GM21526 (cell line): ENCODE results near the gene PSD2.

Experiments used
- ATAC-seq: cut with Tn5 transposase; IDR thresholded peaks from one replicate; pipeline ENCODE4 v1.9.1; 2021; ENCODE audit warnings: moderate library complexity; ENCODE audit not compliant: unreplicated experiment, low FRiP score

PSD2 gene

DNA sequence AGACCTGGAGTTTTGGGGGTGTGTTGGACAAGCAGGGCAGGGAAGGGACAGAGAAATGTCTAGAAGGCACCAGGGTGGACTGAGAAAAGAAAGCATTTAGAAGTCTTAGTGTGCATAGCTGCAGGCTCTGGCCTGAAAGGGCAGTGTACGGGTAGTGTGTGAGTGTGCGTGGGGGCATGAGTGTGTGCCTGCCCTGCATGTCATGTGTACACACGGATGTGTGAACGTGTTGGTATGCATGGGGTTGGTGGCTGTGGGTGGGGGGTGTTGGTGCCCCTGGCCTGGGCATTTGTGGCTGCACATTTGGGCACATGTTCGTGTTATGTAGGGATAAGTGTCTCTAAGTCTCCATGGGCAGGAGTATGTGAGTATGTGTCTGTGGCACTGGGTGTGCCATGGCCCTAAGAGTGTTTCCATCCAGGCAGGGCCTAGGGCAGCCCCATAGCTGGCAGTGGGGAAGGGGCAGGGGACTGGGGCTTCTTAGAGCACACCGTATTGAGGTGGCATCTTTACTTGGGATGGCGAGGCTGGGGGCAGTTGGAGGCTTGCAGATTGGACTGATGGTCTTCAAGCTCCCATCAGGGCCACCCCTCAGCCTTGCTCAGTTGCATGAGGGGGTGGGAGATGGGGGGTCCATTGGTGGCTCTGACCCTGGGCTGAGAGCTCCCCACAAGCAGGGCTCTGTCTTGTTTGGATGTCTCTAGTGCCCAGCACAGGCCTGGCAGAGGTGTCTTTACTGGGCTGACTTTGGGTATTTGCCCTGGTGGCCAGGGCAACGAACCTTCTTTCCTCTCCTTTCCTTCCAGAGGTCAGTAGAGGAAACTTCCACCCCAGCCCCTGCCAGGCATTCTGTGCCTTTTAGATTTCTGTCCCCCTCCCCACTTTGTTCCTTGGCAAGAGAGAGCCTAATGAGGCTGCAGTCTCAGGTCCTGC, 15.0 kb downstream of the PSD2 start:
- ATAC-seq = no peak

DNA sequence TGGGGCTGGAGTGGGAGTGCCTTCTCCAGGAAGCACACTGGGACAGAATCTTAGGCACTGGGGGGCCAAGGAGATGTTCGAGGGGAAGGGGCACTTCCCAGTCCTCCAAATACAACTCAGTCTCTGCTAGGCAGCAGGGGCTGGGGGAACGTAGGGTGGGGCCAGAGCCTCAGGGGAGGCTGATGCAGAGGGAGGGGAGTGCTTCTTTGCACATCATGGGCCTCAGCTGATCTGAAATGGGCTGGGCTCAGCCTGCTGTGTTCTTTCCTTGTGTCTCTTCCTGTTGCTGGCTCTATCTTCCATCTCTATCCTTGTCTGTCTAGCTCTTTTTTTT, 15.6 kb downstream of the PSD2 start:
- ATAC-seq = no peak

DNA sequence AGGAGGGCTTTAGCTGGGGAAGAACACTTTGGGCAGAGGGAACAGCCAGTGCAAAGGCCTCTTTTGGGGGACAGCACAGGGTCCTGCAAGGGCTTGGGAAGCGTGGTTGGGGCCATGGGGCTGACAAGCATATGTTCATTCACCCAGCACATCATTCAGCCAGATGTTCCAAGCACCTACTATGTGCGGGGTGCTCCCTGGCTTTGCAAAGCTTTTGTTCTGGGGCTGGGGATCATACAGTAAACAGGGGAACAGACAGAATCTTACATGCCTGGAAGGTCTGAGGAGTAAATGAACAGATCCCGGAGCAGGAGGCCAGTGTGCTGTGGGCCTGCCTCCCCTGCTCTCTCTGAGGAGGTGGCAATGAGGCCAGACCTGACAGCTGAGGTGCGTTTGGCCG, 16.7 kb downstream of the PSD2 start:
- ATAC-seq = no peak

DNA sequence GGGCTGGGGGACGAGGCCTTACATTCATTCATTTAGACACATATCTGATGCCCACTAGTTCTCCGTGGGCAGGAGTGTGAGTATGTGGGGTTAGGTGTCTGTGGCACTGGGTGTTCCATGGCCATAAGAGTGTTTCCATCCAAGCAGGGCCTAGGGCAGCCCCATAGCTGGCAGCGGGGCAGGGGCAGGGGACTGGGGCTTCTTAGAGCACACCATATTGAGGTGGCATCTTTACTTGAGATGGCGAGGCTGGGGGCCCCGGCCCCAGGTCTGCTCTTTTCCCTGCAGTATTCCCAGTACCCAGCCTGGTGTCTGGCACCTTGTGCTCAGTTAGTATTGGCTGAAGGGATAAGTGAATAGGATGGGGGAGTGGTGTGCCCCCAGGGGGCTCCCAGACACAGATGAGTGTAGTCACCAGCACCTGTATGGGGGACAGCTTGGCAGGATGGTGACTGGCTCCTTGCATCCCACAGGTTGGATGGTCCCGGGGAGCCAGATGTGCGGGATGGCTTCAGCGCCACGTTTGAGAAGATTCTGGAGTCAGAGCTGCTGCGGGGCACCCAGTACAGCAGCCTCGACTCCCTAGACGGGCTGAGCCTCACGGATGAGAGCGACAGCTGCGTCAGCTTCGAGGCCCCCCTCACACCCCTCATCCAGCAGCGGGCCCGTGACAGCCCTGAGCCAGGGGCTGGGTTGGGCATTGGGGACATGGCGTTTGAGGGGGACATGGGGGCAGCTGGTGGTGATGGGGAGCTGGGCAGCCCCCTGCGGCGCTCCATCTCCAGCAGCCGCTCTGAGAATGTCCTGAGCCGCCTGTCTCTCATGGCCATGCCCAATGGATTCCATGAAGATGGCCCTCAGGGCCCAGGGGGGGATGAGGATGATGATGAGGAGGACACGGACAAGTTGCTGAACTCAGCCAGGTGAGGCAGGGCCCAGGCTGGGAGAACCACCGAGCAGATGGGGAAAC, 17.5 kb downstream of the PSD2 start:
- no peak for ATAC-seq

DNA sequence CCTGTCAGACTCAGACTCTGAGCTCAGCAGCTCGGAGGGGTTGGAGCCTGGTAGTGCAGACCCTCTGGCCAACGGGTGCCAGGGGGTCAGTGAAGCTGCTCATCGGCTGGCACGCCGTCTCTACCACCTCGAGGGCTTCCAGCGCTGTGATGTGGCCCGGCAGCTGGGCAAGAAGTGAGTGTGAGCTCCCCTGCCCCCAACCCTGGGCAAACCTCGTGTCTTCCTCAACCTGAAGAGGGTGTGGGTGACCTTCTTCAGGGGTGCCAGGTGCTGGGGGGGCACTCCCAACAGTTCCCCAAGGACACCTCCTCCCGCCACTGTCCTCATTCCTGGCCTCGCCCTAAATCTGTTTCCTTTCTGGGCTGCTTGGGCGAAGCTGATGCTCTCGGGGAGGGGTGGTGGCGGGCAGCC, 18.6 kb downstream of the PSD2 start:
- ATAC-seq = no peak

DNA sequence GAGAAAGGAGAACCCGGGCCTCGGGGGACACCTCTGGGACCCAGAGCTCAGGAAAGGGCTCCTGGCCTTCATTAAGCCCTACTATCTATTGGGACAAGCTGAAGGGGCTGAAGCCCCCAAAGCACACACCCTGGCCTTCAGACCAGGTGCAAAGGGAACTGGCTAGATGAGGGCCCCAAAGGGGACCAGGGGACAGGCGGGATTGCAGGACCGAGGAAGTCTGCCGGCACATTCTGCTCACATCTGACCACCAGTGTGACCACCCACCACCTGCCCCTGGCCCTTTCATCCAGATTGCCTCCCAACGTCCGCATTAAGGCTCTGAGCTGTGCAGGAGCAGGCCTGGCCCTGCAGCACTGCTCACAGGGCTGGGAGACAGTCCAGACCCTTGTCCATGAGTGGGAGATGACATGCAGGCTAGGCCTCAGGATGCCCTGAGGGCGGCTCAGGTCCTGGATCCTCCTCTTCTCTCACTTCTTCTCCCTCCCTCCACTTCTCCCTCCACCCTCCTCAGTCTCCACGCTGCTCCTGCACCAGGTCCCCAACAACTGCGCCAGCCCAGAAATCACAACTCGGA, 19.2 kb downstream of the PSD2 start:
- no peak for ATAC-seq

DNA sequence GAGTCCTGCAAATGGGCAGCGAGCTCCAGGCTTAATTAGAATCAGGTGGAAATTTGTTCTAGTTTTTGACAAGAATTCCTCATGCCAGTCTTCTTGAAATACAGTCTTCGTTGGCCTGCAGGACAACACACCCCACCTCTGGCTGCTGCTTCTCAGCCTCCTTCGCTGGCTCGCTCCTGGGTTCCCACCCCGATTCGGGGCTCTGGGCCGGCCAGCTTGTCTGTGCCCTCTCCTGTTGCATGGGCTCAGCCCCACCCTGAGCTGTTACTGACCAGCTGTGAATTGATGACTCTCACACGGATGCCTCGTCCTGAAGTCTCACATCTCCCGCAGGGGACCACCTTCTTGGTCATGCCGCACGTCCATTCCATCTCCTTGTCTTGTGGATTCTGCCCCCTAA, 21.0 kb downstream of the PSD2 start:
- ATAC-seq = no peak

DNA sequence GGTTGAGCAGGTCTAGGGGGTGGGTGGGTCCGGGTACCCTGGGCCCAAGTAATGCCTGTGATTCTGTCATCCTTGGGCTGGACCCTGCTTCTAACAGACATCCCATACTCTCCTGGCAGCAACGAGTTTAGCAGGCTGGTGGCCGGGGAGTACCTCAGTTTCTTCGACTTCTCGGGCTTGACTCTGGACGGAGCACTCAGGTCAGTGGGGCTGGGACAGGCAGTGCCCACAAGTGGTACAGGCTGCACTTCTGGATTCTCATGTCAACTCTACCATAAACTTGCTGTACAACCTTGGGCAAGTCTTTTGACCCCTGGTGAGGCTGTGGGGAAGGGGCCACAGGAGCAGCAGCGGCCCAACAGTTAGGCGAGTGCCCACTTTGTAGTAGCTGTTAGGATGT, 21.8 kb downstream of the PSD2 start:
- no peak for ATAC-seq

DNA sequence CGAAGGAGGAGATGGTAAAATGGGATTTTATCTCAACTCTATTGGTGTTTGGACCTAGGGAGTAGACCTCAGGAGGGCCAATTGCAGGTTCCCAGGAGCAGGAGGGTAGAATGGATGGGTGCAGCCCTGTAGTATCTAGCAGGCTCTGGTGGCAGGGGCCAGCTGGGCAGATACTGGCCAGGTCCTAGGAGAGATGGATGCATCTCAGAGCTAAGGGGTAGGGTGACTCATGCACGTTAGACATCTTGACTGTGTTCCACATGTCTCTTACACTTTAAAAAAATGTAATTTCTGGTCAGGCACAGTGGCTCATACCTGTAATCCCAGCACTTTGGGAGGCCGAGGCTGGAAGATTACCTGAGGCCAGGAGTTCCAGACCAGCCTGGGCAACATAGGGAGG, 22.4 kb downstream of the PSD2 start:
- no peak for ATAC-seq

DNA sequence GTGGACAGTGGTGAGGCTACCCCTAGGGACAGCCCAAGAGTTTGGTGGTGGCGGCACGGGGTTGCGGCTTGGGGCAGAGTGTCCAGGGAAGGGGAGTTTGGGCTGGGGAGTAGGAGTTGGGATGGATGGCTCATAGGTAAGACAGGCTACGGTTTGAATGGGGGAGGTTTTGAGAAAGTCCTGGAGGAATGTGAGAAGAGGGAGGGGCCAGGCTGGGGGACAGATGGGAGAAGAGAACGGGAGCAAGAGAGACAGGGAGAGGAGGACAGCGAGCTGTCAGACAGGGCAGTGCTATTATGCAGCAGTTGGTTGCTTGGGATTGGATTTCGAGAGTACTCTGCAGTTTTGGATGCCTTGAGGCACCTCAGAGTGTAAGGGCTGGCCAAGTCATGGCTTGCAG, 24.5 kb downstream of the PSD2 start:
- no peak for ATAC-seq

DNA sequence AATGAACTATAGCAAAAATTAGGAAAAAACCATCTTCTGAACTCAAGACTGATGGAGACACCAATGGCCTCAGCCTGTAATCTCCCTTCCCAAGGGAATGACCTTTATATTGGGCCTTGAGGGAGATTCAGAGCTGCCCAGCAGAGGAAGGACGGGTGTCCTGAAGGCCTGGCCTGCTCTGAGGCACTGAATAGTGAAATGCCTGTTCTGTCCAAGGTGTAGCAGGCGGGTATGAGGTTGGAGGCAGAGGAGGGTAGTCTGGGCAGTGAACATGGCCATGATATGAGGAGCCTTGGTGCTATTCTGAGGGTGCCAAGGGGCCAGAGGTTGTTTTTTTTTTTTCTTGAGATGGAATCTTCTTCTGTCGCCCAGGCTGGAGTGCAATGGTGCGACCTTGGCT, 25.0 kb downstream of the PSD2 start:
- no peak for ATAC-seq

DNA sequence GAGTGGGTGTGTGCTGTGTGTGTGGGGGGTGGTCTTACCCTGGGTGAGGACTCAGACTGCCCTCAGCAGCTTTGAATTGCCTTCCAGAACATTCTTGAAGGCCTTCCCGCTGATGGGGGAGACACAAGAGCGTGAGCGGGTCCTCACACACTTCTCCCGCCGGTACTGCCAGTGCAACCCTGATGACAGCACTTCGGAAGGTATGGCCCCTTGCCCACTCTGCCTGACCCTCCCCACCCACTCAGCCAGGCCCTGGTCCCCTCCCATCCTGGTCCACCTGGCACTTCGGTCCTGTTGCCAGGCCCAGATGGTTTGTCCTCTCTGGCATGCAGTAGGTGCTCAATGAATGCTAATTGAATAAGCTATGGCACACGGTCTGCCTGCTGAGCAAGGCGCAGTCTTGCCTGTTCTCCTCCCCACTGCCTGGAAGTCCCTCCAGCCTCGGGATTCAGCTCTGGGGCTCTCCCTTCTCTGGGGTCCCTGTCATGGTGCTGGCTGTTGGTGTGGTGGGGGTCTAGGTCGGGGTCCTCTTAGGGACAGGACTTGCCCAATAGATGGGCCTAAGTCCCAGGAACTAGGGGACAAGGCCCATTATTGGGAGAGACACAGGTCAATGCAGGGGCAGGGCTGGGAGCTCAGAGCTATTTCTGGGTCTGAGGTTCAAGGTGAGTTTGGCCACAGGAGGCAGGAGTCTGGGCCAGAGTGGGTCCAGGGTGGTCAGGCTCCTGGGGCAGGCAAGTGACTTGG, 26.4 kb downstream of the PSD2 start:
- ATAC-seq = no peak

DNA sequence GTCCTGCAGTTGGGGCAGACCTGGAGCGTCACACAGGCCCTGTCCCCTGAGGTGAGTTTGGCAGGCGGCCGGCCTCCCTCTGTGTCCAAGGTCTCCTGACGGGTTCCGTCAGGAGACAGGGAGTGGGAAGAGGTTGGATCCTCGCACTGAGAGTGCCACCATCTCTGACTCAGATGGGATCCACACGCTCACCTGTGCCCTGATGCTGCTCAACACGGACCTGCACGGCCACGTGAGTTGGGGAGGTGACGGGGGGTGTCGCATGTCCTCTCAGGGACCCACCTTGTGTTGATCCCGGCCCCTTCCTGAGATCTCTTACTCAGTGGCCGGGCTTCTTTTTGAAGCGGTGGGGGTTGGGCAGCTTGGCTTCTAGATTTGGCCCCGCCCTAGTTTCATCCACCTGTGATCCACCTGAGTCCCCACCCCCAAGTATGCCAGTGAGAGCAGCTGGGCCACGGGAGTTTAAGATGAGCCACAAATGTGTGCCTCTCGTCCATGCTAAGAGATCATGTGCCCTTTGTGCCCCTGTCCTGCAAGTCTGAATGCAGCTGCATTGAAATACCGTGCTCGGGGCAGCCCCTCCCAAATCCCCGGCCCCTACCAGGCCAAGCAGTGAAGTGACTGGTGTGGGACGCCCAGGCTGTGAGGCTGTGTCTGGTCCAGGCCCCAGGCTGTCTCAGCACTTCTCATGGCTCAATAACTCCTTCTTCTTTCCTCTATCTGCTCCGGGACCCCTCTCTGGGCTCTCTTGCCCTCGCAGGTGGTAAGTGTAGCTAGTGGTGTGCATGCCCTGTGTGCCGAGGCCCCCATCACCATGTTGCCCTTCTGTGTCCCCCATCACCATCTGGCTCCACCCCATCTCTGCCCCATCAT, 27.2 kb downstream of the PSD2 start:
- ATAC-seq = no peak

DNA sequence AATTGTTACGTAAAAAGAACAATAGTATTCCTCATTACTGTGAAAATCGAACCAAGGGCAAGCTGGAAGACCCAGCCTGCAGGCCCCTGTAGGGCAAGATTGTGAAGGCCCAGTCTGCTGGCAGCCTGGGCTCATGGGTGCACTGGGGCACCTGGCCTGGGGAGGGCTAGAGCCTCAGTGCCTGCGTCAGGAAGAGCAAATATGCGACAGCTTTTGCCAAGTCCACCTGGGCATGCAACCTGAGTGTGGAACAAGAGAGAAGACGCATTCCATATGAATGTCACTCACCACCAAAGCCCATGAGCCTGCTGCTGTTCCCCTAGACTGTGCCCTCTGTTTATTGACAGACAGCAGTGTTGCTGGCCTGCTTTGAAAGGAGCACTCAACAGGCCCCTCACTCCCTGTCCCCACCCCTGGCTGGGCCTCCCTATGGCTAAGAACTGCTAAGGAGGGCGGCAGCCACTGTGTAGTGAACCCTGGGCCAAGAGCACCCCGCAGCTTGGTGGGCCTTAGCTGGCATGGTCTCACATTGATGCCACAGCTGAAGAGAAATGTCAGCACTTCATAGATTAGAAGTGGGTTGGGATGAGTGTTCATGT, 28.2 kb downstream of the PSD2 start:
- no peak for ATAC-seq

DNA sequence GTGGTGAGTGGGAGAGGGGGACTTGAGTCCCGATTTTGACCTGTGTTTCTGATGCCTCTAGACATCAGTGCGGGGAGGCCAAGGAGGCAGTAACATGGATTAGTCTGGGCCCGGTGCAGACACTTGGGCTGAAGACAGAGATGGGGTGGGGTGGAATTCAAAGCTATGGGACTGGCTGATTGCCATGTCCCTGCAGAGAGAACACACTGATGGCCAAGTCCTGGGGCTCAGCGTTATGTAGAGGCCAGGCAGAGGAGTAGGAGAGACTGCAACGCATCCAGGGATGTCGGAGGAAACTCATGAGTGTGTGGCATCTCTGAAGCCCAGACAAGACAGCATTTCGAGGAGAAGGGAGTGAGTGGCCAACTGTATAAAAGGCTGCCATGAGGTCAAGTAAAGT, 30.1 kb downstream of the PSD2 start:
- no peak for ATAC-seq

DNA sequence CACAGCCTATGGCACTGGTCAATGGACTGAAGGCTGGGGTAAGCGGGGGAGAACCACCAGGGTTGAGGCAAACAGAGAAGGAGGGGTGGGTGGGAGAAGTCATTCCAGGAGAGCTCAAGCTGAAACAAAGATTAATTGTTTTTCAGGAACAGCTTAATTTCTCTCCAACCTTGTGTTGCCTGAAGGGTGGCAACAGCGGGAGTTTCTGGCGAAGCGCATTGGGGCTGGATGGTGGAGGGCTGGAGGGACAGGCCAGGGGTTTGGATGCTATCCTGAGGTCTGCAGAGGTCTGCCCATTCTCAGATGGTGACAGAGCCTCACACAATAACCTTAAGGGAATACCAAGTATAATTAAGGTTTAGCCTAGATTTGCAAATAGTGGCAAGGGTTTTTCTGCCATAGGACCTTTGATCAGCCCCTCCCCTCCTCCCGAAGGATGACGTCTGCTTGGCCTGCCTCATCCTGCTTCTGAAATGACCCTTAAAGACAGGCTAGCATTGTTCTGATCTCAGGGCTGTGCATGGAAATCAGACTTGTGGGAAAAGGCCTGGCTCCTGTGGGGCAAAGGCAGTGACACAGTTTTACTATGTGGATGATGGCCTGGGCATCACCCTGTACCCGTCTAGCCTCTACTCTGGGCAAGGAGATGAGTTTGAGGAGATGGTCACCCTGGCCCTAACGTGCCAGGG, 32.7 kb downstream of the PSD2 start:
- no peak for ATAC-seq

DNA sequence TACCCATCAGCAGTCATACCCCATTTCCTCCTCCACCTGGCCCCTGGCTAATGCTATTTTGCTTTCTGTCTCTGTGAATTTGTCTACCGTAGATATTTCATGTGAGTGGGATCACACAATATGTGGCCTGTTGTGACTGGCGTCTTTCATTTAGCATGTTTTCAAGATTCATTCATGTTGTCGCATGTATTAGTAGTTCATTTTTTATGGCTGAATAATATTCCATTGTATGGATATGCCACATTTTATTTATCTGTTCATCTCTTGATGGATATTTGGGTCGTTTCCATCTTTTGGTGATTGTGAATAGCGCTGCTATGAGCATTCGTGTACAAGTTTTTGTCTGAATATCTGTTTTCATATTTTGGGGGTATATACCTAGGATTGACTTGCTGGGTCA, 33.9 kb downstream of the PSD2 start:
- ATAC-seq = no peak

DNA sequence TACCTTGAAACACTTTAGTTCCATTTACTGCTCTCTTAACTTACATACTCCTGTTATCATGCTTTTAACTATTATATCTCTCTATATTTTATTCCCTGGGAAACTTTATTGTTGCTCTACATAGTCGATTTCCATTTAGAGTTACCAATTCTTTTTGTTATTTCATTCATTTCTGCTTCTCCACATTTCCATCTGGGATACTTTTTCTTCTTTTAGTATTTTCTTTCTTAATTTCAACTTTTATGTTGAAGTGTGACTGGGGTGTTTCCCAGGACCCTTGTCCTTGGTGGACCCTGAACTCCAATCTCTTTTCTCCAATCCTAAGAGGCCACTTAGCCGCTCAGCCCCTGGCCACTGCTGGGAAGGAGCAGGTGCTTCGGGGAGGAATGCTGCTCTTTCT, 36.0 kb downstream of the PSD2 start:
- ATAC-seq = no peak

DNA sequence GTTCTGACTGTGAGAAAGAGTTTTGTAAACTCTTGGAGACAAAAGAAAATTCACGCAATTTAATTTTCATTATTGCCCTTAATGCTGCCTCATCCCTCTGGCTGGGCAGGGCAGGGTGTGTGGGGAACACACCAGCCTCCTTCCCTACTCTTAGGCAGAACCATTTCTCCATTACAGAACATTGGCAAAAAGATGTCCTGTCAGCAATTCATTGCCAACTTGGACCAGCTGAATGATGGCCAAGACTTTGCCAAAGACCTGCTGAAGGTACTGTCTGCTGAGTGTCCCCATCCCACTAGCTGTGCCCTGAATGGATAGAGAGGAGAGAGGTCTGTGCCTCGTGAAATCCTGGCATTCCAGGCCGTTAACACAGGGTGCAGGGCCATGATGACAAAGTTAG, 37.9 kb downstream of the PSD2 start:
- ATAC-seq = no peak
